IMR-90 (cell line): ENCODE results near the gene TPO. TPM values are rescaled to one million over a fixed set of nuclear protein-coding genes. Genes with fewer than 3 reads are reported as not detected.

Source experiments
- ATAC-seq: fragments of 200-7000 bp; cut with Tn5 transposase; 2 replicates; pipeline ENCODE4 v1.9.1; 2020; ENCODE audit warnings: low read depth, mild to moderate bottlenecking, moderate library complexity
- BruUV-seq: library from RNA; stranded (reverse); fragments of 400-500 nt; replicated peaks from 2 replicates; lab custom pipeline; 2021; lab: Mats Ljungman, UMichigan
- CTCF ChIA-PET: fragments of 300-600 bp; formaldehyde crosslinking; extraction: SDS; loops from one replicate; lab custom pipeline; 2021; ENCODE audit warnings: antibody characterized with exemption; lab: Yijun Ruan, JAX
- POLR2A ChIA-PET: fragments of 300-600 bp; sonication (Branson Sonifier 250); formaldehyde crosslinking; loops from one replicate; lab custom pipeline; 2022; ENCODE audit warnings: antibody characterized with exemption; ENCODE audit not compliant: unreplicated experiment; lab: Charles Lee
- DNase-seq: peaks from one replicate; pipeline ENCODE4 v3.0.0; 2013
- H2AFZ ChIP-seq: replicated peaks from 2 replicates; pipeline ENCODE3; 2013; ENCODE audit warnings: low read length, mild to moderate bottlenecking; ENCODE audit not compliant: poor library complexity
- H2AK5ac ChIP-seq: 2 replicates; pipeline ENCODE4 v1.6.1; 2013; ENCODE audit warnings: low read depth, low read length, inconsistent platforms
- H2AK9ac ChIP-seq: replicated peaks from 2 replicates; pipeline ENCODE3; 2013; ENCODE audit warnings: mild to moderate bottlenecking, low read depth, low read length, moderate library complexity; ENCODE audit not compliant: poor library complexity
- H2BK120ac ChIP-seq: 2 replicates; pipeline ENCODE4 v1.6.1; 2013; ENCODE audit warnings: low read depth, low read length, inconsistent platforms
- H2BK15ac ChIP-seq: 3 replicates; pipeline ENCODE4 v1.6.1; 2013; ENCODE audit warnings: low read depth, low read length, inconsistent platforms
- H2BK20ac ChIP-seq: 2 replicates; pipeline ENCODE4 v1.6.1; 2013; ENCODE audit warnings: low read depth, mild to moderate bottlenecking, inconsistent platforms, low read length, moderate library complexity
- H2BK5ac ChIP-seq: 2 replicates; pipeline ENCODE4 v1.6.1; 2013; ENCODE audit warnings: mild to moderate bottlenecking, low read depth, low read length, inconsistent platforms; ENCODE audit not compliant: poor library complexity, severe bottlenecking
- H3K14ac ChIP-seq: replicated peaks from 2 replicates; pipeline ENCODE4 v1.6.1; 2013; ENCODE audit warnings: low read depth, low read length, inconsistent platforms
- H3K18ac ChIP-seq: 2 replicates; pipeline ENCODE4 v1.6.1; 2013; ENCODE audit warnings: low read depth, low read length, control low read depth
- H3K23ac ChIP-seq: 2 replicates; pipeline ENCODE4 v1.6.1; 2013; ENCODE audit warnings: low read depth, low read length, inconsistent platforms
- H3K27ac ChIP-seq: 2 replicates; pipeline ENCODE4 v1.5.1; 2013; ENCODE audit warnings: mild to moderate bottlenecking, control low read depth, low read length; ENCODE audit not compliant: insufficient read depth
- H3K27me3 ChIP-seq: 2 replicates; pipeline ENCODE4 v1.6.1; 2013; ENCODE audit warnings: low read length; ENCODE audit not compliant: control insufficient read depth, insufficient read depth
- H3K36me3 ChIP-seq: 2 replicates; pipeline ENCODE4 v1.6.1; 2013; ENCODE audit warnings: low read length, mixed read lengths; ENCODE audit not compliant: control insufficient read depth, insufficient read depth
- H3K4ac ChIP-seq: 2 replicates; pipeline ENCODE4 v1.6.1; 2013; ENCODE audit warnings: low read depth, low read length, inconsistent platforms
- H3K4me1 ChIP-seq: 2 replicates; pipeline ENCODE4 v1.6.1; 2013; ENCODE audit warnings: low read length, mixed read lengths; ENCODE audit not compliant: control insufficient read depth, insufficient read depth
- H3K4me2 ChIP-seq: 2 replicates; pipeline ENCODE4 v1.6.1; 2013; ENCODE audit warnings: low read depth, mild to moderate bottlenecking, control low read depth, low read length, moderate library complexity
- H3K4me3 ChIP-seq: 2 replicates; pipeline ENCODE4 v1.5.1; 2013; ENCODE audit warnings: low read depth, mild to moderate bottlenecking, control low read depth, low read length, moderate library complexity; ENCODE audit not compliant: insufficient read depth
- H3K56ac ChIP-seq: 2 replicates; pipeline ENCODE4 v1.6.1; 2013; ENCODE audit warnings: low read length, inconsistent platforms; ENCODE audit not compliant: insufficient read depth; ENCODE audit errors: extremely low read depth
- H3K79me1 ChIP-seq, 2 experiments: 2 replicates each; pipeline ENCODE4 v1.6.1; 2013; ENCODE audit warnings: low read length in 2 of 2, inconsistent platforms in 1 of 2, low read depth in 1 of 2
- H3K9ac ChIP-seq: 2 replicates; pipeline ENCODE4 v1.6.1; 2013; ENCODE audit warnings: low read depth, low read length, control low read depth
- H3K9me1 ChIP-seq: 2 replicates; pipeline ENCODE4 v1.6.1; 2013; ENCODE audit warnings: low read length, inconsistent platforms; ENCODE audit not compliant: insufficient read depth
- H3K9me3 ChIP-seq: 2 replicates; pipeline ENCODE4 v1.6.1; 2013; ENCODE audit warnings: low read length; ENCODE audit not compliant: control insufficient read depth, insufficient read depth
- H4K20me1 ChIP-seq: 2 replicates; pipeline ENCODE4 v1.6.1; 2013; ENCODE audit warnings: low read length, inconsistent platforms; ENCODE audit not compliant: insufficient read depth
- H4K5ac ChIP-seq: 2 replicates; pipeline ENCODE4 v1.6.1; 2013; ENCODE audit warnings: mild to moderate bottlenecking, low read depth, low read length, control low read depth
- H4K8ac ChIP-seq, 2 experiments: 2 replicates each; pipeline ENCODE4 v1.6.1; 2013; ENCODE audit warnings: low read depth in 2 of 2, low read length in 2 of 2, control low read depth in 1 of 2, inconsistent platforms in 1 of 2
- H4K91ac ChIP-seq: 2 replicates; pipeline ENCODE4 v1.6.1; 2013; ENCODE audit warnings: low read depth, low read length, inconsistent platforms; ENCODE audit not compliant: insufficient read depth
- BHLHE40 ChIP-seq: fragments of 150-350 bp; IDR thresholded peaks from 2 replicates; pipeline ENCODE4 v1.6.1; 2016; ENCODE audit warnings: mild to moderate bottlenecking, low read depth, low read length
- CEBPB ChIP-seq: IDR thresholded peaks from 2 replicates; pipeline ENCODE4 v1.6.1; 2012; ENCODE audit warnings: low read depth, low read length, improper control_type of control experiment
- ELK1 ChIP-seq: fragments of 150-350 bp; IDR thresholded peaks from 2 replicates; pipeline ENCODE4 v1.6.1; 2016; ENCODE audit warnings: low read depth, mild to moderate bottlenecking, low read length, moderate library complexity, borderline replicate concordance
- NFE2L2 ChIP-seq: fragments of 150-350 bp; IDR thresholded peaks from 2 replicates; pipeline ENCODE4 v1.6.1; 2016; ENCODE audit warnings: low read depth, mild to moderate bottlenecking, low read length
- RAD21 ChIP-seq: IDR thresholded peaks from 2 replicates; pipeline ENCODE4 v1.6.1; 2012; ENCODE audit warnings: low read length, improper control_type of control experiment
- RCOR1 ChIP-seq: IDR thresholded peaks from 2 replicates; pipeline ENCODE4 v1.6.1; 2012; ENCODE audit warnings: mild to moderate bottlenecking, low read length, improper control_type of control experiment; ENCODE audit not compliant: insufficient replicate concordance
- RFX5 ChIP-seq: IDR thresholded peaks from 2 replicates; pipeline ENCODE4 v1.8.0; 2012; ENCODE audit warnings: low read depth, mild to moderate bottlenecking, low read length, moderate library complexity
- USF2 ChIP-seq: fragments of 150-350 bp; IDR thresholded peaks from 2 replicates; pipeline ENCODE4 v1.6.1; 2017; ENCODE audit warnings: mild to moderate bottlenecking, antibody characterized with exemption, low read length, low read depth
- WGBS, 2 experiments: methylation state at CpG; one replicate each; pipeline versions ENCODE4 v1.1.5 to v1.1.7; 2013; ENCODE audit warnings: missing lambda C conversion rate in 2 of 2; ENCODE audit not compliant: insufficient read length in 1 of 2; ENCODE audit errors: extremely low coverage in 2 of 2; 5-methylcytosine and 5-hydroxymethylcytosine counted together
- dilution Hi-C: fragments of 300-500 bp; cut with HindIII; formaldehyde crosslinking; loops from one replicate; pipeline ENCODE4 v1.14.3; 2018; ENCODE audit warnings: low sequenced_read_pairs; ENCODE audit not compliant: unreplicated experiment
- in situ Hi-C: fragments of 300-500 bp; cut with MboI; formaldehyde crosslinking; loops from 3 replicates; pipeline ENCODE4 v1.14.3; 2019; ENCODE audit warnings: low sequenced_read_pairs, inconsistent platforms, mixed read lengths
- intact Hi-C: fragments of 100-400 bp; cut with micrococcal nuclease; formaldehyde crosslinking; loops from 2 replicates; pipeline ENCODE4 v1.10.0; 2022
- polyA plus RNA-seq, 3 experiments: library from polyadenylated mRNA; depleted of rRNA; stranded (reverse); fragments of >200 nt; gene quantifications; 2 replicates each; pipeline ENCODE4 v1.2.3, GENCODE V29; 2012; ENCODE audit warnings: low replicate concordance in 1 of 3
- total RNA-seq: library from RNA; depleted of rRNA; stranded (reverse); fragments of >200 nt; gene quantifications from 2 replicates; pipeline ENCODE4 v1.2.3, GENCODE V29; 2012

Gene TPO
- total and polyA plus RNA-seq, 2 of the 4 experiments (the other 2 are of a cell fraction), result not detected

GRCh38 chr2:1499033-1499795 lies 86.0 kb downstream of the TPO start:
- Histone ChIP-seq H3K79me1 (no peaks in the 10 kb centered on the region), H3K36me3 (no peaks in the 10 kb centered on the region), H2AFZ (no peak overlapping the region), H2AK9ac (no peak overlapping the region), H3K4me2 (no peak overlapping the region), H3K27ac (no peak overlapping the region), H3K23ac (no peak overlapping the region), H2AK5ac (no peak overlapping the region), H4K91ac (no peak overlapping the region), H4K5ac (no peak overlapping the region), H2BK15ac (no peak overlapping the region), H3K56ac (no peak overlapping the region), H2BK20ac (no peak overlapping the region), H3K4me1 (no peaks in the 10 kb centered on the region), H3K9me1 (no peaks in the 10 kb centered on the region), H2BK120ac (no peak overlapping the region), H3K9me3 (no peaks in the 10 kb centered on the region), H4K20me1 (no peaks in the 10 kb centered on the region), H3K4me3 (no peak overlapping the region), H3K14ac (no peak overlapping the region), H3K27me3 (no peaks in the 10 kb centered on the region; the same call in 1 of the 2 replicates), H3K4ac (no peak overlapping the region), H3K18ac (no peak overlapping the region), H4K8ac (no peak overlapping the region), H2BK5ac (no peak overlapping the region), H3K9ac (no peak overlapping the region)
- BruUV-seq, result no TSS peak
- DNase-seq (no peak), ATAC-seq (no peak)
- TF ChIP-seq NFE2L2 (no peak), RFX5 (no peak), CEBPB (no peak), BHLHE40 (no peak), RCOR1 (no peak), RAD21 (no peak), USF2 (no peak), ELK1 (no peak)
- ChIA-PET CTCF (no interaction called here), POLR2A (no interaction called here)
- 79% methylated on average over 2 of the region's 13 CpGs; no CpG with 5 or more reads in 1 of the 2 experiments for WGBS, 2 experiments
- dilution Hi-C loops, result no loop called here
- intact Hi-C loops, result no loop called here
- in situ Hi-C loops, result no loop called here
